ENCODE results near the gene DBH. TPM values are rescaled to one million over a fixed set of nuclear protein-coding genes. Genes with fewer than 3 reads are reported as not detected.

DBH gene
- total RNA-seq, 1 donor from 2014 or later: not detected

GRCh38 chr9:133681658-133682306 is 45.6 kb downstream of the DBH start:
- no peak for TF ChIP-seq CTCF (conservative IDR thresholded peaks at IDR 0.05; ENCODE audit: low read depth, low read length)
- no peak for DNase-seq (ENCODE audit: low read depth)
- H3K4me3 ChIP-seq (ENCODE audit: low read depth, low read length): no peak overlapping the region

- H3K4me3 ChIP-seq (ENCODE audit: low read depth, low read length): no peak overlapping the region
- no peak for TF ChIP-seq CTCF (conservative IDR thresholded peaks at IDR 0.05; ENCODE audit: low read depth, low read length)
- no peak for DNase-seq (ENCODE audit: low read depth)
These were observed 46.8 kb downstream of the DBH start for GRCh38 chr9:133682818-133683585.

GRCh38 chr9:133683586-133684120 is 47.5 kb downstream of the DBH start:
- TF ChIP-seq CTCF (conservative IDR thresholded peaks at IDR 0.05; ENCODE audit: low read depth, low read length): no peak
- DNase-seq (ENCODE audit: low read depth): no peak
- no peak overlapping the region for H3K4me3 ChIP-seq (ENCODE audit: low read depth, low read length)

GRCh38 chr9:133684121-133684935 is 48.2 kb downstream of the DBH start:
- no peak for DNase-seq (ENCODE audit: low read depth)
- no peak for TF ChIP-seq CTCF (conservative IDR thresholded peaks at IDR 0.05; ENCODE audit: low read depth, low read length)
- H3K4me3 ChIP-seq (ENCODE audit: low read depth, low read length): no peak overlapping the region

GRCh38 chr9:133684936-133685361 is 48.8 kb downstream of the DBH start:
- no peak for TF ChIP-seq CTCF (conservative IDR thresholded peaks at IDR 0.05; ENCODE audit: low read depth, low read length)
- H3K4me3 ChIP-seq (ENCODE audit: low read depth, low read length): no peak overlapping the region
- DNase-seq (ENCODE audit: low read depth): no peak

GRCh38 chr9:133685653-133686609 is 49.8 kb downstream of the DBH start:
- no peak for TF ChIP-seq CTCF (conservative IDR thresholded peaks at IDR 0.05; ENCODE audit: low read depth, low read length)

More at GRCh38 chr9:133685653-133686609, 49.8 kb downstream of the DBH start:
- DNase-seq (ENCODE audit: low read depth): no peak
- no peak overlapping the region for H3K4me3 ChIP-seq (ENCODE audit: low read depth, low read length)
